HepG2 (cell line): ENCODE data around the gene B4GALT3. TPM values are rescaled to one million over a fixed set of nuclear protein-coding genes. Genes with fewer than 3 reads are reported as not detected.

Source experiments
- FOXA3 ChIP-seq: IDR thresholded peaks from 2 replicates; pipeline ENCODE4 v1.6.1; 2016; ENCODE audit warnings: missing genetic modification reagents, missing compliant biosample characterization
- HDAC2 ChIP-seq: sonication (generic); formaldehyde crosslinking; IDR thresholded peaks from 2 replicates; pipeline ENCODE4 v1.4.0; 2020; ENCODE audit warnings: missing genetic modification reagents
- HMGXB3 ChIP-seq: sonication (generic); formaldehyde crosslinking; IDR thresholded peaks from 2 replicates; pipeline ENCODE4 v1.4.0; 2020; ENCODE audit warnings: missing genetic modification reagents, borderline replicate concordance
- HOXA7 ChIP-seq: sonication (generic); formaldehyde crosslinking; IDR thresholded peaks from 2 replicates; pipeline ENCODE4 v1.8.1; 2022; ENCODE audit warnings: mild to moderate bottlenecking, missing genetic modification reagents, moderate library complexity
- IRX3 ChIP-seq: sonication (generic); formaldehyde crosslinking; IDR thresholded peaks from 2 replicates; pipeline ENCODE4 v1.8.1; 2023; ENCODE audit warnings: mild to moderate bottlenecking, low read depth, missing genetic modification reagents, borderline replicate concordance
- KAT7 ChIP-seq: IDR thresholded peaks from 2 replicates; pipeline ENCODE4 v1.6.1; 2018; ENCODE audit warnings: borderline replicate concordance, missing compliant biosample characterization
- MLXIP ChIP-seq: sonication (generic); formaldehyde crosslinking; IDR thresholded peaks from 2 replicates; pipeline ENCODE4 v1.9.0; 2021; ENCODE audit warnings: missing genetic modification reagents, borderline replicate concordance
- RAD21 ChIP-seq: fragments of 450-650 bp; formaldehyde crosslinking; IDR thresholded peaks from 2 replicates; pipeline ENCODE4 v1.5.0; 2020; ENCODE audit warnings: mild to moderate bottlenecking
- RARA ChIP-seq: IDR thresholded peaks from 2 replicates; pipeline ENCODE4 v1.6.1; 2016; ENCODE audit warnings: missing genetic modification reagents, missing compliant biosample characterization
- REPIN1 ChIP-seq: sonication (generic); formaldehyde crosslinking; IDR thresholded peaks from 2 replicates; pipeline ENCODE4 v1.8.0; 2022; ENCODE audit warnings: missing genetic modification reagents, low read depth, mild to moderate bottlenecking, borderline replicate concordance
- STAG1 ChIP-seq: sonication (generic); formaldehyde crosslinking; IDR thresholded peaks from 2 replicates; pipeline ENCODE4 v1.4.0; 2020; ENCODE audit warnings: missing genetic modification reagents
- TEAD3 ChIP-seq: optimal IDR thresholded peaks from 2 replicates; pipeline ENCODE3; 2016; ENCODE audit warnings: borderline replicate concordance
- TGIF2 ChIP-seq: IDR thresholded peaks from 2 replicates; pipeline ENCODE4 v1.6.1; 2016; ENCODE audit warnings: control low read depth, missing compliant biosample characterization
- ZNF17 ChIP-seq: sonication (generic); formaldehyde crosslinking; IDR thresholded peaks from 2 replicates; pipeline ENCODE4 v1.5.0; 2020; ENCODE audit warnings: mild to moderate bottlenecking, missing genetic modification reagents
- ZNF230 ChIP-seq: sonication (generic); formaldehyde crosslinking; IDR thresholded peaks from 2 replicates; pipeline ENCODE4 v1.4.0; 2020; ENCODE audit warnings: mild to moderate bottlenecking, missing genetic modification reagents
- ZNF446 ChIP-seq: sonication (generic); formaldehyde crosslinking; IDR thresholded peaks from 2 replicates; pipeline ENCODE4 v1.5.0; 2020; ENCODE audit warnings: mild to moderate bottlenecking, missing genetic modification reagents
- ZNF614 ChIP-seq: IDR thresholded peaks from 2 replicates; pipeline ENCODE4 v1.6.1; 2018; ENCODE audit warnings: missing biosample characterization, missing genetic modification reagents, inconsistent platforms, borderline replicate concordance
- polyA plus RNA-seq, 8 experiments: library from polyadenylated mRNA; depleted of rRNA in 3 of 8; stranded (reverse) in 7 of 8; unstranded in 1 of 8; fragments of >200 nt; fragmentation: Illumina TruSeq in 4 of 8; extraction: Trizol in 4 of 8; gene quantifications; 2 replicates each; pipeline versions ENCODE4 v1.2.1 to v1.2.3, GENCODE V29; 2011 to 2016; ENCODE audit warnings: low read depth in 4 of 8, missing spikeins in 1 of 8, mixed read lengths in 1 of 8; ENCODE audit not compliant: insufficient read depth in 1 of 8
- total RNA-seq, 5 experiments: library from RNA; depleted of rRNA; stranded (reverse); fragments of >200 nt; fragmentation: Illumina TruSeq; extraction: Trizol; gene quantifications; 2 replicates each; pipeline ENCODE4 v1.2.3, GENCODE V29; 2016; ENCODE audit warnings: low read depth in 1 of 5
- TF ChIP-seq, protein P1 (sequence below): sonication (generic); formaldehyde crosslinking; IDR thresholded peaks from 2 replicates; pipeline ENCODE4; 2020; ENCODE audit warnings: missing genetic modification reagents, mild to moderate bottlenecking, borderline replicate concordance

B4GALT3 gene
- total and polyA plus RNA-seq, 2 of the 13 experiments (the other 11 are each of a cell fraction or from before 2014, with no cell fraction given) = 35.6 to 40.4 TPM

DNA sequence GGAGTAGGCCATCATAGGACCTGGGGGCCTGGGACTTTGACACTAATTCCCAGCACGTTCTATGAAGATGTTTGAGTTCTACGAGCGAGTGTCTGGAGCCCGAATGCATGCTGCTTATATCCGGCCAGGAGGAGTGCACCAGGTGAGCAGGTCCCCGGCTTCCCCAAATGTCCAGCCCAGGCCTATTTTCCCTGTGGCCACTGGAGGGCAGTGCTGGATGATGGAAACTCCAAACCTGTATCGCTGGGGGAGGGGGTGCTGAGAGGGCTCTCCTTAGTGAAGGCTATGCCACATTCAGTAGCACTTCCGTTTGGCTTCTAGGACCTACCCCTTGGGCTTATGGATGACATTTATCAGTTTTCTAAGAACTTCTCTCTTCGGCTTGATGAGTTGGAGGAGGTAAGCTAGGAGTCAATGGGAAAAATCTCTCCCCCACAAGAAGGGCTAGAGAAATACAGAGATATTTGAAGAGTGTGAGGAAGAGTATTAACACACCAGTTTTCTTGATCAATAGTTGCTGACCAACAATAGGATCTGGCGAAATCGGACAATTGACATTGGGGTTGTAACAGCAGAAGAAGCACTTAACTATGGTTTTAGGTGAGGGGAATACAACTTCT lies 32.6 kb upstream of the B4GALT3 start (continued):
- TF ChIP-seq HDAC2 (CRISPR knock-in tag) = peak; percentile 23; the same call in 1 of the 2 replicates
- TF ChIP-seq ZNF614 = peak; percentile 48; the same call in 1 of the 2 replicates
- 0 out of 2 replicates have a peak, but pooled peaks have one; percentile 28 for TF ChIP-seq RARA (CRISPR knock-in tag)
- TF ChIP-seq MLXIP = no peak
- peak; percentile 49; the same call in 1 of the 2 replicates for TF ChIP-seq HMGXB3
- TF ChIP-seq ZNF446 (CRISPR knock-in tag) = no peak
- TF ChIP-seq, protein P1, sequence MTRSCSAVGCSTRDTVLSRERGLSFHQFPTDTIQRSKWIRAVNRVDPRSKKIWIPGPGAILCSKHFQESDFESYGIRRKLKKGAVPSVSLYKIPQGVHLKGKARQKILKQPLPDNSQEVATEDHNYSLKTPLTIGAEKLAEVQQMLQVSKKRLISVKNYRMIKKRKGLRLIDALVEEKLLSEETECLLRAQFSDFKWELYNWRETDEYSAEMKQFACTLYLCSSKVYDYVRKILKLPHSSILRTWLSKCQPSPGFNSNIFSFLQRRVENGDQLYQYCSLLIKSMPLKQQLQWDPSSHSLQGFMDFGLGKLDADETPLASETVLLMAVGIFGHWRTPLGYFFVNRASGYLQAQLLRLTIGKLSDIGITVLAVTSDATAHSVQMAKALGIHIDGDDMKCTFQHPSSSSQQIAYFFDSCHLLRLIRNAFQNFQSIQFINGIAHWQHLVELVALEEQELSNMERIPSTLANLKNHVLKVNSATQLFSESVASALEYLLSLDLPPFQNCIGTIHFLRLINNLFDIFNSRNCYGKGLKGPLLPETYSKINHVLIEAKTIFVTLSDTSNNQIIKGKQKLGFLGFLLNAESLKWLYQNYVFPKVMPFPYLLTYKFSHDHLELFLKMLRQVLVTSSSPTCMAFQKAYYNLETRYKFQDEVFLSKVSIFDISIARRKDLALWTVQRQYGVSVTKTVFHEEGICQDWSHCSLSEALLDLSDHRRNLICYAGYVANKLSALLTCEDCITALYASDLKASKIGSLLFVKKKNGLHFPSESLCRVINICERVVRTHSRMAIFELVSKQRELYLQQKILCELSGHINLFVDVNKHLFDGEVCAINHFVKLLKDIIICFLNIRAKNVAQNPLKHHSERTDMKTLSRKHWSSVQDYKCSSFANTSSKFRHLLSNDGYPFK (CRISPR knock-in tag) = no peak
- peak; percentile 74; the same call in 1 of the 2 replicates for TF ChIP-seq REPIN1
- TF ChIP-seq HOXA7 (CRISPR knock-in tag) = no peak
- TF ChIP-seq STAG1 (CRISPR knock-in tag) = peak; percentile 92
- peak; percentile 95 for TF ChIP-seq RAD21 (CRISPR knock-in tag)
- no peak for TF ChIP-seq KAT7
- TF ChIP-seq ZNF17 (CRISPR knock-in tag) = no peak
- TF ChIP-seq TEAD3 (CRISPR knock-in tag) = peak; percentile 58
- 0 out of 2 replicates have a peak, but pooled peaks have one; percentile 25 for TF ChIP-seq TGIF2 (CRISPR knock-in tag)
- no peak for TF ChIP-seq ZNF230 (CRISPR knock-in tag)
- TF ChIP-seq IRX3 (CRISPR knock-in tag) = no peak
- TF ChIP-seq FOXA3 = peak; percentile 31; the same call in 1 of the 2 replicates
